GM19193 (cell line): Measurements from ENCODE around the gene NEIL3.

Experiments used
- POLR2A ChIP-seq: IDR thresholded peaks from 4 replicates; pipeline ENCODE4 v1.6.1; 2011; ENCODE audit not compliant: insufficient read depth, insufficient read length; ENCODE audit errors: extremely low read depth

NEIL3 gene

DNA sequence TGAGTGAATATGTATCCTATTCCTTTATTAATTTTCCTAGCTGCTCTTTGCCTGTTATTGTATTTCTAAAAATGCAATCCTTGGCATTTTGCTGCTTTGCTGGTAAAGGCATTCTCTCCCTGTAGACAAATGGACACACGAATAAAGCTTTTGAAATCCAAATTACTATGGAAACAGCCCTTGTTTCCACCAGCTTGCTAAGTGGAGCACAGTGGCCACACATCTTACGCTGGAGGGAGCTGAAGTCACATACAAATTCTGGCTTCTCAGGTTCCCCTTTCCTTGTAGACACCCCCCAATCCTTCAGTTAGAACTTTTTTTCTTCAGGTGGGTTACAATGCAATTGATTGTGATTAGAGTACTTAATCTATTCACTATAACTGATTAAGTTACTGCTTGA is 66.3 kb downstream of the NEIL3 start:
- TF ChIP-seq POLR2A = no peak

GRCh38 chr4:177380730-177381287 is 71.1 kb downstream of the NEIL3 start:
- TF ChIP-seq POLR2A = no peak

- TF ChIP-seq POLR2A = no peak
Observed at GRCh38 chr4:177381762-177382310, 72.2 kb downstream of the NEIL3 start.

GRCh38 chr4:177384856-177385397 is 75.3 kb downstream of the NEIL3 start:
- no peak for TF ChIP-seq POLR2A

DNA sequence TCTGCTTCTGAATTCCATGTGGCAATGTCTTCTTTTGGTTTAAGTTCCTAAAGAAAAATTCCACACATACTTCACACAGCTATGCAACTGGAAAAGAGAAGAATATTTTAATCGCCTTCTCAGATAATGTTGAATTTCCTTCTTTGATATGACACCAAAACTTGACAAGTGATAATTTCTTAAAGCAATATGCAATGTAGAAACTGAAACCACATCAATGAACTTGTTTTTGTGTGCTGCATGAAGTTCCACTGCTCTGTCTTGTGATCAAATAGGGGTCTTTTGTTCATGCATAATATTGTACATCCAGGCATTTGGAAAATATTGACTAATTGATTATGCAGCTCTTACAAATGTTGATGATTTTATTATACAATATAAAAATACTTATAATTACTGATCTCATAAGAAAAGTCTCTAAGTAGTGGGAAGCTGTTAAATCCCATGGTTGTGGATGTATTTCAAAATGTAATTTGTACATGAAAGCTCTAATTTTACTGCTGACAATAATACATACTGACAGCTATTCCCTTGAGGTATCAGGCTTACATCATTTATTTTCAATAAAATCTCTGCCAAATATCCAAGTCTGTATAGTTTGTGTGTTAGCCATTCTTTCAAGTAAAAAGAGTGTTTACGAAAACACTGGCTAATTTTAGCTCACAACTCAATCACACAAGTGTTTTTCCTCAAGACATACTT is 76.1 kb downstream of the NEIL3 start:
- TF ChIP-seq POLR2A = no peak

DNA sequence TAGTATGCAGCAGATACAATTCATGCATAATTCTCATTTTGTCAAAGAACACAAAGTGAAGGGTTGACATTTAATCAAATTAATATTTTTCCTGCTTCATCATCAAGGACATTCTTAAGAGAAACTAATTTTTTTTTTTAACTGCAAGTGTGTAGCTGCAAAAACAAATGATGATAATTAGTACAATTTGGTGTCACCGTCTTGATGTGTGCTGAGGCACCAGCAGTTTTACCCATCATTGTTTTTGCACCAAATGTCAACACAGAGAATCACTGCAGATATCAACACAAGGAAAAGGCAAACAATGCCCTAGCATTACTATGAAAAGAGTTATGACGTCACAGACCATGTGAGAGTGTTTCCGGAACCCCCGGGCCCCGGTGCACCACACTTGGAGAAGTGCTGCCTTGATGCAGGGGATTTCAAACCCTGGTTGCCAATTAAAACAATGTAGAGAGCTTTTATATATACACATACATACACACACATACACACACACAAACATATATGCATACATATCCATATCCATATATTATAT is 76.7 kb downstream of the NEIL3 start:
- no peak for TF ChIP-seq POLR2A

DNA sequence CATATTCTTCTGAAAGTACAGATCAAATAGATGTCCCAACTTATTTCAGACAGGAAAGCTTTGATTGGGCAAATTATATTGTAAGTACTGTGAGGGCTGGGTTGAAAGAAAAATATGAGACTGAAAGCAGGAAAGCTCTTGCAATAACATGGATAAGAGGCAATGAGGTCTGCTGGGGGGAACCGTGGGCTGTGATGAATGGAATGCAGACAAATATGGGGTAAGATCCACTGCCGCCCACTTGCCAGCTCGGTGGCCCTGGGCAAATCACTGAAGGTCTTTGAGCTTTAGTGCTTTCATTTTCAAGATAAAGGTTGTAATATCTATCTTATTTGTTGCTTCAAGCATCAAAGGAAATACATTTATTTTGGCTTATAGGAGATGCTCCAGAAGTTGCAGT is 81.6 kb downstream of the NEIL3 start:
- TF ChIP-seq POLR2A = no peak

GRCh38 chr4:177391953-177392352 is 82.3 kb downstream of the NEIL3 start:
- TF ChIP-seq POLR2A = no peak

- TF ChIP-seq POLR2A = no peak
Observed at GRCh38 chr4:177393236-177393635, 83.6 kb downstream of the NEIL3 start.

DNA sequence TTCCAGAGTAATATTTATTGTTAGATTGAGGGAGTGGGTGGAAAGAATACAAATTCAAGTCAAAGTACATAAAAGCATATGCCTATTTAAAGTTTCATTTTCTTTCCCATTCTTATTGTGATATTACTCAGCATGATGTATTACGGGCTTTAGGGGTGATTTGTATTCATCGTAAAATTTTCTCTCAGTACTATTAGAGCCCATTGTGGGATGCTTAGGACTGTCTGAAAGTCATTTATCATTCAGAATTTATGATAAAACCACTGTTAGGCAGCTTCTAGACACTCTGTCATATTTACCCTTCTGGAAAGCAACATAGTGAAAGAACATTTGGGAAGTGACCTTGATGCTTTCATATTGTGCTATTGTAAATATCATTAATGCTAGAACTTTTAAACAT is 86.7 kb downstream of the NEIL3 start:
- TF ChIP-seq POLR2A = no peak

DNA sequence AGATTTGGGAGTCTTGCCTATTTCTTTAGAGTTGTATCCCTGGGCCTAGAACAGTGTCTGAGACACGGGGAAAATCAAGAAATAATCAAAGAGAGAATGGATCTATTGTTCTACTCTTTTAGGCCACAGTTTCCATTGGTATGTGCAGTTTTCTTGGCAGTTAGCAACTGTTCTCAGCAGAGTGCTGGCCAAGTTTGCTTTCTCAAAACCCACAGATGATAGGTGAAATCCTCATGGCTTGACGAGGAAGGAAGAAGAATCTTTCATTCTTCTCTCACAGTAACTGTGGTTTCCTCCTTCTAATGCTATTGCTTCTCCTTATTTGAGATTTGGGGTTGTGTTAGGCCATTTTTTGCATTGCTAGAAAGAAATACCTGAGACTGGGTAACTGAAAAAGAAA is 90.4 kb downstream of the NEIL3 start:
- TF ChIP-seq POLR2A = no peak

GRCh38 chr4:177401658-177402273 is 92.1 kb downstream of the NEIL3 start:
- TF ChIP-seq POLR2A = no peak

DNA sequence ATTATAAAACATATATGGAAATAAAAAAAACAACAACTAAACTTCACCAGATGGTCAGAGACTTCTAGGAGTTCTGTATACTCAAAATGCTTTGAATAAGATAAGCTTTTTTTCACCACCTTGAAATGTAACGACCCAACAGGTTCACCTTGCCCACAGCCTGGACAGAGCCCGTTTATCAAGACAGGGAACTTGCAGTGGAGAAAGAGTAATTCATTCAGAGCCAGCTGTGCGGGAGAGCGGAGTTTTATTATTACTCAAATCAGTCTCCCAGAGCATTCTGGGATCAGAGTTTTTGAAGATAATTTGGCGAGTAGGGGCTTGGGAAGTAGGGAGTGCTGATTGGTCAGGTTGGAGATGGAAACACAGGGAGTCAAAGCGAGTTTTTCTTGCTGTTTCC is 94.1 kb downstream of the NEIL3 start:
- no peak for TF ChIP-seq POLR2A

DNA sequence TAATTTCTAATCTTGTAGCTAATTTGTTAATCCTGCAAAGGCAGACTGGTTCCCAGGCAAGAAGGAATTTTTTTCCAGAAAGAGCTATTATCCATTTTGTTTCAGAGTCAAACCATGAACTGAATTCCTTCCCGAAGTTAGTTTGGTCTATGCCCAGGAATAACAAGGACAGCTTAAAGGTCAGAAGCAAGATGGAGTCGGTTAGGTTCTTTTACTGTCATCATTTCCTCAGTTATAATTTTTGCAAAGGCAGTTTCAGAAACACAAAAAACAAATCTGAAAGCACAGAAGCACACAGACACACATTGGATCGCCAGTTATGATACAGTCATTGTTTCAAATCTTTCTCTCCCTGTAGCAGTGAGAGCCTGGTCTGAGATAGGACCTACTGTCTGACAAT is 94.7 kb downstream of the NEIL3 start:
- no peak for TF ChIP-seq POLR2A

DNA sequence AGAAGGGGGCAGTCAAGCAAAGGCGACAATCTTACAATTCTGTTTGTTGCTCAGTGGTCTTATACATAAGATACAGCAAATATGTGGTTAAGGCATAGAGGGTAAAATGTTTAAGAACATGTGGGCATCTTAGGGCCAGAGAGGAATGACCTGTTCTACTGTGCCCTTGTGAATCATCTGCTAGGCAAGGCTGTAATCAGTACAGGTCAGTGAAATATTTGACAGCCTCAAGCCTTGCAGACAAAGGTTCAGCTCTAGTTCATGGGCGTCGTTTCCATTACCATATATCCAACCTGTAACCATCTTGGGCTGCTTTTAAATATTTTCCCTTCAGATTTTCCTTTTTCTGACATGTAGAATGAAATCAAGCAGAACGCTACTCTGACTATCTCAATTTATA is 95.3 kb downstream of the NEIL3 start:
- no peak for TF ChIP-seq POLR2A
